HepG2 (cell line): ENCODE results near the gene SASH1. TPM values are rescaled to one million over a fixed set of nuclear protein-coding genes. Genes with fewer than 3 reads are reported as not detected.

ENCODE experiments used
- ATAC-seq: fragments of 200-7000 bp; cut with Tn5 transposase; 3 replicates; pipeline ENCODE4 v1.9.1; 2020; ENCODE audit warnings: mild to moderate bottlenecking, moderate library complexity
- BruUV-seq: library from RNA; stranded (reverse); fragments of 400-500 nt; replicated peaks from 2 replicates; lab custom pipeline; 2021; lab: Mats Ljungman, UMichigan
- CTCF ChIA-PET: fragments of 300-600 bp; formaldehyde crosslinking; extraction: SDS; loops from one replicate; lab custom pipeline; 2021; ENCODE audit warnings: low total read pairs, inconsistent platforms, low intra/inter-chr PET ratio; lab: Yijun Ruan, JAX
- POLR2A ChIA-PET: fragments of 350-600 bp; sonication (Branson Sonifier 250); formaldehyde crosslinking; loops from one replicate; lab custom pipeline; 2020; ENCODE audit warnings: antibody characterized with exemption, inconsistent platforms; lab: Yijun Ruan, JAX
- DNase-seq: peaks from one replicate; pipeline ENCODE4 v3.0.0-alpha.2; 2015; ENCODE audit warnings: low spot score
- FAIRE-seq: peaks from 3 replicates; lab custom pipeline; 2011; peaks lifted over from hg19 to GRCh38; lab: Jason Lieb, UNC
- H2AFZ ChIP-seq: one replicate; pipeline ENCODE4 v1.6.1; 2011; ENCODE audit warnings: low read length, inconsistent platforms
- H3K27ac ChIP-seq: fragments of 300-600 bp; 3 replicates; pipeline ENCODE4 v1.8.0; 2011; ENCODE audit warnings: mixed run types, mild to moderate bottlenecking, mixed read lengths, low read length, inconsistent platforms; ENCODE audit not compliant: insufficient read depth; ENCODE audit errors: extremely low read length
- H3K27me3 ChIP-seq, 2 experiments: fragments of 200-600 bp in 1 of 2; 2 replicates in 1 of 2; 3 replicates in 1 of 2; pipeline versions ENCODE4 v1.6.0 to v1.8.0; 2011; ENCODE audit warnings: low read length in 2 of 2, mild to moderate bottlenecking in 2 of 2, moderate library complexity in 2 of 2, inconsistent platforms in 1 of 2; ENCODE audit not compliant: insufficient read depth in 2 of 2, control insufficient read depth in 1 of 2
- H3K36me3 ChIP-seq, 2 experiments: fragments of 200-600 bp in 1 of 2; replicated peaks in 1 of 2; 2 replicates in 1 of 2; 3 replicates in 1 of 2; pipeline versions ENCODE4 v1.5.1 to v1.8.0; 2011; ENCODE audit warnings: low read length in 2 of 2, inconsistent platforms in 1 of 2; ENCODE audit not compliant: insufficient read depth in 2 of 2, control insufficient read depth in 1 of 2
- H3K4me1 ChIP-seq: 2 replicates; pipeline ENCODE4 v1.5.1; 2012; ENCODE audit warnings: low read length, inconsistent platforms; ENCODE audit not compliant: insufficient read depth
- H3K4me2 ChIP-seq: 2 replicates; pipeline ENCODE4 v1.6.0; 2011; ENCODE audit warnings: low read depth, low read length, inconsistent platforms
- H3K4me3 ChIP-seq, 3 experiments: fragments of 200-600 bp in 1 of 3; sonication (generic), shearing (Covaris generic) in 1 of 3; replicated peaks in 1 of 3; 2 replicates each; pipeline ENCODE4 v1.5.1; 2011 to 2016; ENCODE audit warnings: low read length in 3 of 3, inconsistent platforms in 2 of 3, low read depth in 2 of 3, mild to moderate bottlenecking in 2 of 3, control low read depth in 1 of 3, mixed read lengths in 1 of 3; ENCODE audit not compliant: insufficient read depth in 1 of 3
- H3K79me2 ChIP-seq: one replicate; pipeline ENCODE4 v1.6.1; 2011; ENCODE audit warnings: low read length, inconsistent platforms; ENCODE audit not compliant: insufficient read depth
- H3K9ac ChIP-seq: 2 replicates; pipeline ENCODE4 v1.6.0; 2011; ENCODE audit warnings: mild to moderate bottlenecking, low read depth, low read length, inconsistent platforms; ENCODE audit not compliant: insufficient read depth
- H3K9me3 ChIP-seq: 2 replicates; pipeline ENCODE4 v1.5.1; 2012; ENCODE audit warnings: mild to moderate bottlenecking, low read length
- H4K20me1 ChIP-seq: 2 replicates; pipeline ENCODE4 v1.6.0; 2011; ENCODE audit warnings: inconsistent platforms, mild to moderate bottlenecking, low read length, moderate library complexity; ENCODE audit not compliant: insufficient read depth
- CEBPB ChIP-seq: IDR thresholded peaks from 2 replicates; pipeline ENCODE4 v1.6.1; 2011; ENCODE audit warnings: low read depth, low read length, improper control_type of control experiment, borderline replicate concordance
- ZBTB3 ChIP-seq: sonication (generic); formaldehyde crosslinking; IDR thresholded peaks from 2 replicates; pipeline ENCODE4 v1.4.0; 2020; ENCODE audit warnings: low read depth, mild to moderate bottlenecking, moderate library complexity, missing genetic modification reagents, borderline replicate concordance
- ZNF253 ChIP-seq: sonication (generic); formaldehyde crosslinking; IDR thresholded peaks from 2 replicates; pipeline ENCODE4 v1.8.0; 2022; ENCODE audit warnings: mild to moderate bottlenecking, missing genetic modification reagents, borderline replicate concordance
- ZNF282 ChIP-seq: fragments of 450-650 bp; IDR thresholded peaks from 2 replicates; pipeline ENCODE4 v1.6.1; 2018; ENCODE audit not compliant: partially characterized antibody
- ZNF570 ChIP-seq: sonication (generic); formaldehyde crosslinking; IDR thresholded peaks from 2 replicates; pipeline ENCODE4 v1.4.0; 2020; ENCODE audit warnings: mild to moderate bottlenecking, missing genetic modification reagents, borderline replicate concordance
- WGBS: methylation state at CpG from one replicate; pipeline ENCODE4 v1.1.6; 2017; ENCODE audit warnings: low lambda C conversion rate; 5-methylcytosine and 5-hydroxymethylcytosine counted together
- in situ Hi-C: cut with HindIII; loops from 2 replicates; pipeline ENCODE4 v1.10.0; 2017; ENCODE audit warnings: low pct_unique_long_range_greater_than_20kb; ENCODE audit not compliant: extremely low pct_ligation_motif_present
- intact Hi-C: fragments of 100-400 bp; cut with micrococcal nuclease; formaldehyde crosslinking; loops from one replicate; pipeline ENCODE4 v1.10.0; 2022; ENCODE audit not compliant: unreplicated experiment
- polyA plus RNA-seq, 8 experiments: library from polyadenylated mRNA; depleted of rRNA in 3 of 8; stranded (reverse) in 7 of 8; unstranded in 1 of 8; fragments of >200 nt; fragmentation: Illumina TruSeq in 4 of 8; extraction: Trizol in 4 of 8; gene quantifications; 2 replicates each; pipeline versions ENCODE4 v1.2.1 to v1.2.3, GENCODE V29; 2011 to 2016; ENCODE audit warnings: low read depth in 4 of 8, missing spikeins in 1 of 8, mixed read lengths in 1 of 8; ENCODE audit not compliant: insufficient read depth in 1 of 8
- total RNA-seq, 5 experiments: library from RNA; depleted of rRNA; stranded (reverse); fragments of >200 nt; fragmentation: Illumina TruSeq; extraction: Trizol; gene quantifications; 2 replicates each; pipeline ENCODE4 v1.2.3, GENCODE V29; 2016; ENCODE audit warnings: low read depth in 1 of 5
- TF ChIP-seq, protein P1 (sequence below): sonication (generic); formaldehyde crosslinking; IDR thresholded peaks from 2 replicates; pipeline ENCODE4 v1.5.0; 2020; ENCODE audit warnings: mild to moderate bottlenecking, missing genetic modification reagents, borderline replicate concordance
- TF ChIP-seq, protein P2 (sequence below): fragments of 450-650 bp; IDR thresholded peaks from 2 replicates; pipeline ENCODE4 v1.6.1; 2017; ENCODE audit warnings: mild to moderate bottlenecking
- TF ChIP-seq, protein P3 (sequence below): sonication (generic); formaldehyde crosslinking; IDR thresholded peaks from 2 replicates; pipeline ENCODE4 v1.5.1; 2020; ENCODE audit warnings: mild to moderate bottlenecking, missing genetic modification reagents, moderate library complexity

The SASH1 gene
- total and polyA plus RNA-seq, 2 of the 13 experiments (the other 11 are each of a cell fraction or from before 2014, with no cell fraction given) = 7.5 to 8.2 TPM

DNA sequence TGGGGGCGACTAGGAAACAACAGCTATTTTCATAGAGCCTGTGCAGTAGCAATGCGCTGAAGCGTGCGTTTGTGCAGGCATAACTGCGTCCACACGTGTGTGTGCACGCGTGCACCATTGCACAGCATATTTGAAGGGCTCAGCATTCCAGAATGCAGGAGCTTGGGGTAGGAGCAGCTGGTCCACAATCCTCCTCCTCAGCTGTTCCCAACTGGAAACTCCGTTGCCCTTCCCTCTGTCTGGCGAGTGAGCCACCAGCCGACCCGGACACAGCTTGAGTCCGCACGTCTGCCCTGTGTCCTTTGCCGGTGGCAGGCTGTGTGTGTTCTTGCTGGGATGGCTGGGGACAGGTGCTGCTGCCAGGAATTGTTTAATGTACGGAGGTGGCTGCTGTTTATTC is 110.2 kb downstream of the SASH1 start:
- FAIRE-seq (no peak), ATAC-seq (no peak), DNase-seq (no peak)
- Histone ChIP-seq H3K9me3 (no peaks in the 10 kb centered on the region), H3K4me1 (peaks cover 11% of the 10 kb centered on the region; the same call in 1 of the 2 replicates), H2AFZ (no peak overlapping the region), H3K9ac (no peak overlapping the region), H3K79me2 (no peaks in the 10 kb centered on the region), H4K20me1 (no peaks in the 10 kb centered on the region), H3K27ac (no peak overlapping the region), H3K4me3 (no peak overlapping the region), H3K27me3 (no peaks in the 10 kb centered on the region), H3K36me3 (peaks cover 0 to 1% of the 10 kb centered on the region in 2 experiments; a peak in 2 of 5 replicates), H3K4me2 (no peak overlapping the region)
- BruUV-seq = no TSS peak
- POLR2A ChIA-PET = no interaction called here
- intact Hi-C loops = no loop called here
- no peak for TF ChIP-seq ZBTB3
- TF ChIP-seq, protein P1, sequence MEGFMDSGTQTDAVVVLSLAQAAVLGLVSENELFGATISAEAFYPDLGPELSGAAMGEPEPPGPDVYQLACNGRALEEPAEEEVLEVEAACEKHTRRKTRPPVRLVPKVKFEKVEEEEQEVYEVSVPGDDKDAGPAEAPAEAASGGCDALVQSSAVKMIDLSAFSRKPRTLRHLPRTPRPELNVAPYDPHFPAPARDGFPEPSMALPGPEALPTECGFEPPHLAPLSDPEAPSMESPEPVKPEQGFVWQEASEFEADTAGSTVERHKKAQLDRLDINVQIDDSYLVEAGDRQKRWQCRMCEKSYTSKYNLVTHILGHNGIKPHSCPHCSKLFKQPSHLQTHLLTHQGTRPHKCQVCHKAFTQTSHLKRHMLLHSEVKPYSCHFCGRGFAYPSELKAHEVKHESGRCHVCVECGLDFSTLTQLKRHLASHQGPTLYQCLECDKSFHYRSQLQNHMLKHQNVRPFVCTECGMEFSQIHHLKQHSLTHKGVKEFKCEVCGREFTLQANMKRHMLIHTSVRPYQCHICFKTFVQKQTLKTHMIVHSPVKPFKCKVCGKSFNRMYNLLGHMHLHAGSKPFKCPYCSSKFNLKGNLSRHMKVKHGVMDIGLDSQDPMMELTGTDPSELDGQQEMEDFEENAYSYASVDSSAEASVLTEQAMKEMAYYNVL (CRISPR knock-in tag) = no peak
- in situ Hi-C loops = no loop called here
- CTCF ChIA-PET = no interaction called here
- WGBS = 97% methylated on average over 16 of the region's 16 CpGs

DNA sequence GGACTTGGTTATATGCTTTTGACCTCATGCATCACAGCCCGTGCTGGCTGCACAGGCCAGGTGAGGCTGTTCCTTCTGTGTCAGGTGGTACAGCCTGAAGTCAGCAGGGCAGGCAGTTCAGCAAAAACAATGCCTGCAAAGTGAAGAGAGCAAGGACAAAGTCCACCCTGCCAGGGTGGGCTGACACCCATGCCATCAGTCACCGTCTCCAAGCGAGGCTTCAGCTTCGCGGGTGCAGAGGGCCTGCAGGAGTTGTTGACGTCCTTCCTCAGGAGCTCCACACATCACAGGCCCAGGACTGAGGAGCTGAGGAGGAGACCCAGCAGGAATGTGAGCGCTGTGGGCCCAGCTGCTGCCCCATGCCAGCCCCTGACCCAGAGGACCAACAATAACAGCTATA is 111.3 kb downstream of the SASH1 start:
- Histone ChIP-seq H3K4me2 (no peak overlapping the region), H4K20me1 (no peaks in the 10 kb centered on the region), H2AFZ (no peak overlapping the region), H3K79me2 (no peaks in the 10 kb centered on the region), H3K27me3 (no peaks in the 10 kb centered on the region), H3K27ac (no peak overlapping the region), H3K4me1 (peaks cover 11% of the 10 kb centered on the region; the same call in 1 of the 2 replicates), H3K9ac (no peak overlapping the region), H3K4me3 (no peak overlapping the region), H3K36me3 (peaks cover 0 to 1% of the 10 kb centered on the region in 2 experiments; a peak in 2 of 5 replicates), H3K9me3 (no peaks in the 10 kb centered on the region)
- no peak for FAIRE-seq
- DNase-seq = peak; percentile 48
- ATAC-seq = peak; percentile 57
- intact Hi-C loops = no loop called here
- BruUV-seq = no TSS peak
- in situ Hi-C loops = no loop called here
- CTCF ChIA-PET = no interaction called here
- 73% methylated on average over 5 of the region's 7 CpGs for WGBS
- POLR2A ChIA-PET = no interaction called here
- TF ChIP-seq ZNF253 (CRISPR knock-in tag) = no peak
- TF ChIP-seq, protein P2, sequence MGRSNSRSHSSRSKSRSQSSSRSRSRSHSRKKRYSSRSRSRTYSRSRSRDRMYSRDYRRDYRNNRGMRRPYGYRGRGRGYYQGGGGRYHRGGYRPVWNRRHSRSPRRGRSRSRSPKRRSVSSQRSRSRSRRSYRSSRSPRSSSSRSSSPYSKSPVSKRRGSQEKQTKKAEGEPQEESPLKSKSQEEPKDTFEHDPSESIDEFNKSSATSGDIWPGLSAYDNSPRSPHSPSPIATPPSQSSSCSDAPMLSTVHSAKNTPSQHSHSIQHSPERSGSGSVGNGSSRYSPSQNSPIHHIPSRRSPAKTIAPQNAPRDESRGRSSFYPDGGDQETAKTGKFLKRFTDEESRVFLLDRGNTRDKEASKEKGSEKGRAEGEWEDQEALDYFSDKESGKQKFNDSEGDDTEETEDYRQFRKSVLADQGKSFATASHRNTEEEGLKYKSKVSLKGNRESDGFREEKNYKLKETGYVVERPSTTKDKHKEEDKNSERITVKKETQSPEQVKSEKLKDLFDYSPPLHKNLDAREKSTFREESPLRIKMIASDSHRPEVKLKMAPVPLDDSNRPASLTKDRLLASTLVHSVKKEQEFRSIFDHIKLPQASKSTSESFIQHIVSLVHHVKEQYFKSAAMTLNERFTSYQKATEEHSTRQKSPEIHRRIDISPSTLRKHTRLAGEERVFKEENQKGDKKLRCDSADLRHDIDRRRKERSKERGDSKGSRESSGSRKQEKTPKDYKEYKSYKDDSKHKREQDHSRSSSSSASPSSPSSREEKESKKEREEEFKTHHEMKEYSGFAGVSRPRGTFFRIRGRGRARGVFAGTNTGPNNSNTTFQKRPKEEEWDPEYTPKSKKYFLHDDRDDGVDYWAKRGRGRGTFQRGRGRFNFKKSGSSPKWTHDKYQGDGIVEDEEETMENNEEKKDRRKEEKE = no peak
- TF ChIP-seq ZNF282 = no peak
- TF ChIP-seq, protein P3, sequence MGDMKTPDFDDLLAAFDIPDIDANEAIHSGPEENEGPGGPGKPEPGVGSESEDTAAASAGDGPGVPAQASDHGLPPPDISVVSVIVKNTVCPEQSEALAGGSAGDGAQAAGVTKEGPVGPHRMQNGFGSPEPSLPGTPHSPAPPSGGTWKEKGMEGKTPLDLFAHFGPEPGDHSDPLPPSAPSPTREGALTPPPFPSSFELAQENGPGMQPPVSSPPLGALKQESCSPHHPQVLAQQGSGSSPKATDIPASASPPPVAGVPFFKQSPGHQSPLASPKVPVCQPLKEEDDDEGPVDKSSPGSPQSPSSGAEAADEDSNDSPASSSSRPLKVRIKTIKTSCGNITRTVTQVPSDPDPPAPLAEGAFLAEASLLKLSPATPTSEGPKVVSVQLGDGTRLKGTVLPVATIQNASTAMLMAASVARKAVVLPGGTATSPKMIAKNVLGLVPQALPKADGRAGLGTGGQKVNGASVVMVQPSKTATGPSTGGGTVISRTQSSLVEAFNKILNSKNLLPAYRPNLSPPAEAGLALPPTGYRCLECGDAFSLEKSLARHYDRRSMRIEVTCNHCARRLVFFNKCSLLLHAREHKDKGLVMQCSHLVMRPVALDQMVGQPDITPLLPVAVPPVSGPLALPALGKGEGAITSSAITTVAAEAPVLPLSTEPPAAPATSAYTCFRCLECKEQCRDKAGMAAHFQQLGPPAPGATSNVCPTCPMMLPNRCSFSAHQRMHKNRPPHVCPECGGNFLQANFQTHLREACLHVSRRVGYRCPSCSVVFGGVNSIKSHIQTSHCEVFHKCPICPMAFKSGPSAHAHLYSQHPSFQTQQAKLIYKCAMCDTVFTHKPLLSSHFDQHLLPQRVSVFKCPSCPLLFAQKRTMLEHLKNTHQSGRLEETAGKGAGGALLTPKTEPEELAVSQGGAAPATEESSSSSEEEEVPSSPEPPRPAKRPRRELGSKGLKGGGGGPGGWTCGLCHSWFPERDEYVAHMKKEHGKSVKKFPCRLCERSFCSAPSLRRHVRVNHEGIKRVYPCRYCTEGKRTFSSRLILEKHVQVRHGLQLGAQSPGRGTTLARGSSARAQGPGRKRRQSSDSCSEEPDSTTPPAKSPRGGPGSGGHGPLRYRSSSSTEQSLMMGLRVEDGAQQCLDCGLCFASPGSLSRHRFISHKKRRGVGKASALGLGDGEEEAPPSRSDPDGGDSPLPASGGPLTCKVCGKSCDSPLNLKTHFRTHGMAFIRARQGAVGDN (CRISPR knock-in tag) = peak; percentile 38; the same call in 1 of the 2 replicates
- no peak for TF ChIP-seq CEBPB
- TF ChIP-seq ZNF570 (CRISPR knock-in tag) = no peak
